GM18868 (cell line): Measurements from ENCODE around the gene NEURL4.
"Not testable (repeated sequence)": the region's sequence is repeated elsewhere in the genome, so short reads cannot be mapped to it uniquely, and the experiment has no call there.

ENCODE experiments used
- ATAC-seq: cut with Tn5 transposase; IDR thresholded peaks from one replicate; pipeline ENCODE4 v1.9.1; 2021; ENCODE audit warnings: mild to moderate bottlenecking, moderate library complexity; ENCODE audit not compliant: unreplicated experiment

The NEURL4 gene

GRCh38 chr17:7328840-7329373, at the start of gene NEURL4:
Gene NEURL4 (minus strand): TSS chr17:7329335. CDS start chr17:7329312, 23 bp downstream.
- peak; percentile 6 for ATAC-seq

GRCh38 chr17:7374353-7374752, 45.2 kb upstream of the NEURL4 start:
- ATAC-seq, result no peak

- ATAC-seq, result no peak
Observed at GRCh38 chr17:7370853-7371252, 41.7 kb upstream of the NEURL4 start.

- ATAC-seq, result no peak
Observed at GRCh38 chr17:7369825-7370224, 40.7 kb upstream of the NEURL4 start.

GRCh38 chr17:7368599-7368994, 39.5 kb upstream of the NEURL4 start:
- not testable (repeated sequence) for ATAC-seq

- no peak for ATAC-seq
Observed at GRCh38 chr17:7367918-7368598, 38.9 kb upstream of the NEURL4 start.

- no peak for ATAC-seq
Observed at GRCh38 chr17:7367083-7367482, 37.9 kb upstream of the NEURL4 start.

GRCh38 chr17:7365963-7366362, 36.8 kb upstream of the NEURL4 start:
- ATAC-seq, result not testable (repeated sequence)

GRCh38 chr17:7363311-7363710, 34.2 kb upstream of the NEURL4 start:
- ATAC-seq, result no peak

GRCh38 chr17:7361906-7362305, 32.8 kb upstream of the NEURL4 start:
- no peak for ATAC-seq

GRCh38 chr17:7357381-7357780, 28.2 kb upstream of the NEURL4 start:
- no peak for ATAC-seq

- ATAC-seq, result no peak
Observed at GRCh38 chr17:7356756-7357155, 27.6 kb upstream of the NEURL4 start.

- no peak for ATAC-seq
Observed at GRCh38 chr17:7356072-7356549, 27.0 kb upstream of the NEURL4 start.

GRCh38 chr17:7355573-7355972, 26.4 kb upstream of the NEURL4 start:
- ATAC-seq, result no peak

GRCh38 chr17:7355053-7355452, 25.9 kb upstream of the NEURL4 start, which contains the start of gene TMEM95:
Gene TMEM95 (plus strand): TSS chr17:7355156. CDS start chr17:7355205, 49 bp downstream.
- ATAC-seq, result no peak

GRCh38 chr17:7354262-7354843, 25.2 kb upstream of the NEURL4 start:
- ATAC-seq, result no peak

GRCh38 chr17:7352910-7353635, 23.9 kb upstream of the NEURL4 start:
- no peak for ATAC-seq

GRCh38 chr17:7352503-7352889, 23.4 kb upstream of the NEURL4 start:
- ATAC-seq, result no peak

GRCh38 chr17:7351665-7352502, 22.7 kb upstream of the NEURL4 start, which contains the start of gene KCTD11:
Gene KCTD11 (plus strand): TSS chr17:7352162.
- ATAC-seq, result peak; percentile 64

- ATAC-seq, result no peak
Observed at GRCh38 chr17:7348478-7349242, 19.5 kb upstream of the NEURL4 start.
